GM23248 (cell line): Measurements from ENCODE around the gene SESTD1. TPM values are rescaled to one million over a fixed set of nuclear protein-coding genes. Genes with fewer than 3 reads are reported as not detected.

Experiments used
- DNase-seq: peaks from one replicate; pipeline ENCODE4 v3.0.0-alpha.2; 2015
- H2AFZ ChIP-seq: fragments of 200-600 bp; sonication (generic); 2 replicates; pipeline ENCODE4 v1.6.1; 2016; ENCODE audit warnings: antibody characterized with exemption
- H3F3A ChIP-seq: fragments of 200-600 bp; sonication (generic); 2 replicates; pipeline ENCODE4 v1.6.1; 2016; ENCODE audit warnings: mild to moderate bottlenecking, antibody characterized with exemption, mixed run types; ENCODE audit not compliant: insufficient read depth
- H3K27ac ChIP-seq: fragments of 200-600 bp; sonication (generic); 2 replicates; pipeline ENCODE4 v1.5.1; 2016; ENCODE audit warnings: mild to moderate bottlenecking
- H3K27me3 ChIP-seq: fragments of 200-600 bp; sonication (generic); replicated peaks from 2 replicates; pipeline ENCODE4 v1.6.1; 2016; ENCODE audit warnings: mild to moderate bottlenecking; ENCODE audit not compliant: insufficient read depth
- H3K36me3 ChIP-seq: fragments of 200-600 bp; sonication (generic); 2 replicates; pipeline ENCODE4 v1.6.1; 2016; ENCODE audit warnings: low read depth, mild to moderate bottlenecking
- H3K4me1 ChIP-seq: fragments of 200-600 bp; sonication (generic); 2 replicates; pipeline ENCODE4 v1.6.1; 2016; ENCODE audit warnings: mild to moderate bottlenecking; ENCODE audit not compliant: insufficient read depth
- H3K4me2 ChIP-seq: fragments of 200-600 bp; sonication (generic); one replicate; pipeline ENCODE4 v1.6.1; 2016; ENCODE audit warnings: mild to moderate bottlenecking; ENCODE audit not compliant: unreplicated experiment
- H3K4me3 ChIP-seq: fragments of 200-600 bp; sonication (generic); 2 replicates; pipeline ENCODE4 v1.5.1; 2016; ENCODE audit warnings: mild to moderate bottlenecking
- H3K79me2 ChIP-seq: fragments of 200-600 bp; sonication (generic); 2 replicates; pipeline ENCODE4 v1.6.1; 2016; ENCODE audit warnings: mild to moderate bottlenecking; ENCODE audit not compliant: insufficient read depth
- H3K9ac ChIP-seq: fragments of 200-600 bp; sonication (generic); 2 replicates; pipeline ENCODE4 v1.6.1; 2016; ENCODE audit warnings: mild to moderate bottlenecking
- H3K9me2 ChIP-seq: fragments of 200-600 bp; sonication (generic); 2 replicates; pipeline ENCODE4 v1.6.1; 2016; ENCODE audit warnings: mixed run types, mild to moderate bottlenecking, moderate library complexity; ENCODE audit not compliant: insufficient read depth
- H3K9me3 ChIP-seq: fragments of 200-600 bp; sonication (generic); one replicate; pipeline ENCODE4 v1.6.1; 2017; ENCODE audit warnings: low read depth
- H4K20me1 ChIP-seq: fragments of 200-600 bp; sonication (generic); 2 replicates; pipeline ENCODE4 v1.6.0; 2016; ENCODE audit not compliant: insufficient read depth
- EZH2 ChIP-seq: fragments of 200-600 bp; sonication (generic); IDR thresholded peaks from 2 replicates; pipeline ENCODE4 v1.6.1; 2018; ENCODE audit warnings: antibody characterized with exemption, mild to moderate bottlenecking; ENCODE audit not compliant: insufficient read depth, poor library complexity, severe bottlenecking
- EZH2phosphoT487 ChIP-seq: fragments of 200-600 bp; sonication (generic); IDR thresholded peaks from 2 replicates; pipeline ENCODE4 v1.6.1; 2018; ENCODE audit warnings: antibody characterized with exemption, moderate library complexity, mild to moderate bottlenecking, low read depth; ENCODE audit not compliant: insufficient read depth
- WGBS, 2 experiments: methylation state at CpG; one replicate each; pipeline ENCODE4 v1.1.6; 2015 to 2017; ENCODE audit warnings: low lambda C conversion rate in 2 of 2, low coverage in 1 of 2; ENCODE audit errors: missing lambda C conversion rate in 2 of 2; 5-methylcytosine and 5-hydroxymethylcytosine counted together
- in situ Hi-C: fragments of 300-500 bp; cut with MboI; formaldehyde crosslinking; loops from 2 replicates; pipeline ENCODE4 v1.15.0; 2020
- polyA plus RNA-seq: library from polyadenylated mRNA; unstranded; fragments of >200 nt; fragmentation: Nextera tagmentation; extraction: Ambion mirVana; gene quantifications from 2 replicates; pipeline ENCODE4 v1.2.1, GENCODE V29; 2016
- total RNA-seq: library from RNA; depleted of rRNA; stranded (reverse); fragments of >200 nt; shearing (Covaris generic); gene quantifications from 2 replicates; pipeline ENCODE4 v1.2.3, GENCODE V29; 2014

Gene SESTD1
- total and polyA plus RNA-seq, 2 experiments from 2014 or later = 22.5 to 77.1 TPM

DNA sequence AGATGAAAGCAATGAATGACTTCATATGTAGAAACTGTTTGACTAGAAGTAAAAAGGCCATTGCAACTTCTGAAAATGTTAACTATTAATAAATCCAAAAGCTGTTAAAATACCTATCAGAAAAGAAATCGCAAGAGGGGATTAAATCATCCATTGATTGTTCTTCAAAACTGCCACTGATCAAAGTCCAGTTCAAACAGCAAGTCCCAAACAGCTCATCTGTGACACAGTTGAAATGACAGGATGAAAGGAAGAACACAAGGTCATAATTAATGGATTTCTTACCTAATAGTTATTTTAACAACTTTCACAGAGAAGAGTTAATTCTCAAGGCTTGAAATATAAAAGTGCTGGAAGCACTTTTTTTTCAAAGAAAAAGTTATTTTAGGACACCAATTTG is 90.4 kb downstream of the SESTD1 start:
- Histone ChIP-seq H3K9ac (no peak overlapping the region), H3K36me3 (peaks cover 29% of the 10 kb centered on the region), H4K20me1 (no peaks in the 10 kb centered on the region), H3K79me2 (no peaks in the 10 kb centered on the region), H3K4me2 (no peak overlapping the region), H3K4me1 (no peaks in the 10 kb centered on the region), H3K9me2 (no peaks in the 10 kb centered on the region), H2AFZ (no peak overlapping the region), H3F3A (no peaks in the 10 kb centered on the region), H3K4me3 (no peak overlapping the region), H3K9me3 (no peaks in the 10 kb centered on the region), H3K27ac (no peak overlapping the region), H3K27me3 (no peaks in the 10 kb centered on the region)
- TF ChIP-seq EZH2phosphoT487 (no peak), EZH2 (no peak)
- in situ Hi-C loops = no loop called here
- 97 to 100% methylated on average over 1 of the region's 1 CpG for WGBS, 2 experiments
- no peak for DNase-seq

DNA sequence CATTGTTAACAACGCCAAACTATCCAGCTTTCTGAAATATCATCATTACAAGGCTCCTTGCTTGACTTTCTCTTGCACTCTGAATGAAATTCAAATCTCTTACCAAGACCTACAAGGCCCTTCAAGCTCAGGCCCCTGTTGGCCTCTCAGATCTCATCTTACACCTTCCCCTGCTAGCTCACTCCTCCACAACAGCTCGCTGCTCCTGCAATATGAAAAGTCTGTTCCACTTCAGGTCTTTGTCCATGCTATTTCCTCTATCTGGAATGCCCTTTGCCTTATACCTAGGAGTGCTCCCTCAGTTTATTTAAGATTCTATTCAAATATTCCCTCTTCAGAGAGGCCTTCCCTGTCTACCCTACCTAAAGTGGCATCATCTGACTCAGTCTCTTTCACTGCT is 91.7 kb downstream of the SESTD1 start:
- DNase-seq = no peak
- no peak overlapping the region for H3K4me3 ChIP-seq
- H3K9ac ChIP-seq = no peak overlapping the region
- H4K20me1 ChIP-seq = no peaks in the 10 kb centered on the region
- no peaks in the 10 kb centered on the region for H3K4me1 ChIP-seq
- H3K9me3 ChIP-seq = no peaks in the 10 kb centered on the region
- no peak overlapping the region for H3K27ac ChIP-seq
- H3K36me3 ChIP-seq = peaks cover 29% of the 10 kb centered on the region
- H3K27me3 ChIP-seq = no peaks in the 10 kb centered on the region
- TF ChIP-seq EZH2 (no peak), EZH2phosphoT487 (no peak)
- no peaks in the 10 kb centered on the region for H3K9me2 ChIP-seq
- in situ Hi-C loops = no loop called here
- no peaks in the 10 kb centered on the region for H3F3A ChIP-seq
- WGBS, 2 experiments = 100% methylated on average over 2 of the region's 2 CpGs
- H2AFZ ChIP-seq = no peak overlapping the region
- H3K79me2 ChIP-seq = no peaks in the 10 kb centered on the region
- H3K4me2 ChIP-seq = no peak overlapping the region

DNA sequence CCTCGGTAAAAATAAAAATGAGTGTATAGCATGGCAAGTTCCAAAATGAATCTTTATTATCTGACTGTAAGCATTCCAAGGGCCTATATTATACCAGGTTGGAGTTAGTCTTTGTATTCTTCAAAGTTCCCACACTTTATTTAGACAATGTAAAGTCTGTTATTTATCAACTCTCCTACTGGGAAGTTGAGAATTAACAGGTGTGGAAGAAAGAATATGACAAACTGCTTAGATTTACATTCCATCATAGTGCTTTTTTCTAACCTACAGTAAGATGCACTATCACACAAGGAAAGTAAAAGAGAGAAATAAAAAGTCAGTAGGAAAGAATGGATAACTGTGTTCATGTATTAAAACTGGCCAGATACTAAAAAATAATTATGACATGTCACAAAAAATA is 93.3 kb downstream of the SESTD1 start:
- H3K9me2 ChIP-seq = no peaks in the 10 kb centered on the region
- no peaks in the 10 kb centered on the region for H3K9me3 ChIP-seq
- no peak overlapping the region for H3K4me3 ChIP-seq
- no peaks in the 10 kb centered on the region for H4K20me1 ChIP-seq
- in situ Hi-C loops = no loop called here
- no peak overlapping the region for H2AFZ ChIP-seq
- TF ChIP-seq EZH2 (no peak), EZH2phosphoT487 (no peak)
- DNase-seq = no peak
- H3F3A ChIP-seq = no peaks in the 10 kb centered on the region
- WGBS, 2 experiments = 94 to 96% methylated on average over 1 of the region's 1 CpG
- no peaks in the 10 kb centered on the region for H3K4me1 ChIP-seq
- H3K27me3 ChIP-seq = no peaks in the 10 kb centered on the region
- no peak overlapping the region for H3K27ac ChIP-seq
- no peak overlapping the region for H3K4me2 ChIP-seq
- peaks cover 29% of the 10 kb centered on the region for H3K36me3 ChIP-seq
- no peaks in the 10 kb centered on the region for H3K79me2 ChIP-seq
- no peak overlapping the region for H3K9ac ChIP-seq

DNA sequence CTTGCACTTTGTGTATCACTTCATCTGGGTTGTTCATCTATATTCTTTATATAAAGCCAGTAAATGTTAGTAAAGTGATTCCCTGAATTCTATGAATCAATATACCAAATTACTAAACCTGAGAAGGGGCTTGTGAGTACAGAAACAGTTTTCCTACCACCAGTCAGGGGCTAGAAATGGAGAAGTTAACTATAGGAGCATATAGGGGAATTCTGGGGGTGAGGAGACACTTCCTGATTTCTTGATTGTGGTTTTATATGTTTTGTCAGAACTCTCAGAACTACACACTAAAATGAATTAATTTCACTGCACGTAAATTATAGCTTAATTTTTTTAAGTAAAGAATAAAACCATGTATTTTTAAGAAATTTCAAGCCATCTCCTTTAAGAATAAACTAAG is 93.7 kb downstream of the SESTD1 start:
- peaks cover 29% of the 10 kb centered on the region for H3K36me3 ChIP-seq
- no peak overlapping the region for H3K4me3 ChIP-seq
- H3K9me3 ChIP-seq = no peaks in the 10 kb centered on the region
- no peaks in the 10 kb centered on the region for H3K4me1 ChIP-seq
- H4K20me1 ChIP-seq = no peaks in the 10 kb centered on the region
- H3F3A ChIP-seq = no peaks in the 10 kb centered on the region
- WGBS, 2 experiments = 98 to 100% methylated on average over 1 of the region's 1 CpG
- H3K4me2 ChIP-seq = no peak overlapping the region
- DNase-seq = no peak
- in situ Hi-C loops = no loop called here
- no peak overlapping the region for H3K27ac ChIP-seq
- no peak overlapping the region for H2AFZ ChIP-seq
- no peaks in the 10 kb centered on the region for H3K9me2 ChIP-seq
- no peaks in the 10 kb centered on the region for H3K27me3 ChIP-seq
- no peak overlapping the region for H3K9ac ChIP-seq
- H3K79me2 ChIP-seq = no peaks in the 10 kb centered on the region
- TF ChIP-seq EZH2 (no peak), EZH2phosphoT487 (no peak)

DNA sequence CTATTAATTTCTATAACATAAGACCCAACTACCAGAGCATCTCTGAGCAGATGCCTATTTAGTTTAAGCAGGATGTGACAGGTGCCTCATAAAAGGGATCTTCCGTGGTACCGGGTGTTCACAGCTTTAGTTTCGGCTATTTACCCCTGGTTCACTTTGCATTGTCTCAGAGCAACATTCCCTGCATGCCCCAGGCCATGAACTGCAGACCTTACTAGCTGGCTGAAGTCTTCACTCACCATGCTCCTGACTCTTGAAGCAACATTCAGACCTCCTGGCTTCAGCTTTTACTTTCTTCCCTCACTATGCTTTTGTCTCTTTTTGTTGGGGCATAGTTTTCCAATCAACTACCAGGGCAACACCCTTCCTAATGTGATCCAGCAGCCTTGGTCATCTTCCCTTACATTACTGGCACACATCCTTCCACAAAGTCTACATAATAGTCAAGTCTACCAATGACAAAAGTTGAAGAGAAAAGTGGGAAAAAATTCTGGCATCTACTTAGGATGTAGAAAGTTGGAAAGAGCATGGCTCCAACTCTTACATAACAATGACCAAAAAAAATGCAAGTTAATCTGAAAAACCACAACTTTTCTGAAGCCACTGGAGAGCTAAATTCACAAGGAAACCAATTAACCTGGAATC is 99.2 kb downstream of the SESTD1 start:
- in situ Hi-C loops = no loop called here
- no peak overlapping the region for H3K4me2 ChIP-seq
- no peaks in the 10 kb centered on the region for H3K27me3 ChIP-seq
- no peak overlapping the region for H3K9ac ChIP-seq
- H3K9me3 ChIP-seq = no peaks in the 10 kb centered on the region
- peaks cover 11% of the 10 kb centered on the region; the same call in 1 of the 2 replicates for H3K36me3 ChIP-seq
- 97 to 100% methylated on average over 3 of the region's 3 CpGs for WGBS, 2 experiments
- no peaks in the 10 kb centered on the region for H3K9me2 ChIP-seq
- no peak for DNase-seq
- no peak overlapping the region for H3K4me3 ChIP-seq
- no peaks in the 10 kb centered on the region for H3F3A ChIP-seq
- no peaks in the 10 kb centered on the region for H3K79me2 ChIP-seq
- TF ChIP-seq EZH2 (no peak), EZH2phosphoT487 (no peak)
- no peak overlapping the region for H3K27ac ChIP-seq
- no peaks in the 10 kb centered on the region for H3K4me1 ChIP-seq
- no peaks in the 10 kb centered on the region for H4K20me1 ChIP-seq
- no peak overlapping the region for H2AFZ ChIP-seq
